Ovary (tissue), 3 donors: ENCODE measurements around the gene TOP2A.

Experiments
- CTCF ChIP-seq, 3 donors: fragments of 450-650 bp in 2 of 3; fragments of 200-600 bp in 1 of 3; IDR thresholded peaks; one replicate each; pipeline versions ENCODE4 v1.5.1 to v1.8.0; 2016 to 2022; ENCODE audit warnings: antibody characterized with exemption in 3 of 3, mild to moderate bottlenecking in 1 of 3
- EP300 ChIP-seq: sonication (generic); formaldehyde crosslinking; IDR thresholded peaks from one replicate; pipeline ENCODE4 v1.6.1; 2017; ENCODE audit warnings: antibody characterized with exemption
- donor health status: DM: no; HTN: no; CAD: no.

GRCh38 chr17:40369923-40370322 lies 47.8 kb downstream of the TOP2A start:
- TF ChIP-seq CTCF (IDR thresholded peaks at IDR 0.05): no peak
- TF ChIP-seq EP300: no peak
